H9 (cell line): ENCODE measurements around the gene TPCN2. TPM values are rescaled to one million over a fixed set of nuclear protein-coding genes. Genes with fewer than 3 reads are reported as not detected.

ENCODE experiments used
- DNase-seq: peaks from one replicate; pipeline ENCODE4 v3.0.0-alpha.2; 2017
- H2AFZ ChIP-seq: one replicate; pipeline ENCODE4 v1.6.1; 2013; ENCODE audit warnings: mild to moderate bottlenecking, low read length, control low read depth, moderate library complexity
- H2AK5ac ChIP-seq: 2 replicates; pipeline ENCODE4 v1.6.1; 2013; ENCODE audit warnings: low read length, control low read depth, mixed read lengths; ENCODE audit not compliant: insufficient read length
- H2BK120ac ChIP-seq: one replicate; pipeline ENCODE4 v1.6.1; 2013; ENCODE audit warnings: low read depth, mild to moderate bottlenecking, low read length, control low read depth, inconsistent platforms; ENCODE audit not compliant: poor library complexity, severe bottlenecking
- H2BK12ac ChIP-seq: 2 replicates; pipeline ENCODE4 v1.6.1; 2013; ENCODE audit warnings: low read length, control low read depth, mixed read lengths, low read depth; ENCODE audit not compliant: insufficient read length
- H2BK15ac ChIP-seq: 2 replicates; pipeline ENCODE4 v1.6.1; 2013; ENCODE audit warnings: low read depth, low read length, control low read depth
- H2BK20ac ChIP-seq: one replicate; pipeline ENCODE4 v1.6.1; 2013; ENCODE audit warnings: low read depth, mild to moderate bottlenecking, low read length, control low read depth, inconsistent platforms; ENCODE audit not compliant: poor library complexity, severe bottlenecking
- H2BK5ac ChIP-seq: 2 replicates; pipeline ENCODE4 v1.6.1; 2013; ENCODE audit warnings: low read length, control low read depth, mixed read lengths; ENCODE audit not compliant: insufficient read length
- H3K14ac ChIP-seq: 2 replicates; pipeline ENCODE4 v1.6.1; 2013; ENCODE audit warnings: low read length, control low read depth; ENCODE audit not compliant: insufficient read depth
- H3K18ac ChIP-seq: 2 replicates; pipeline ENCODE4 v1.6.1; 2013; ENCODE audit warnings: low read depth, mild to moderate bottlenecking, mixed read lengths, low read length, control low read depth; ENCODE audit not compliant: insufficient read length
- H3K23ac ChIP-seq: 2 replicates; pipeline ENCODE4 v1.6.1; 2013; ENCODE audit warnings: low read length, control low read depth, mixed read lengths, low read depth; ENCODE audit not compliant: insufficient read length
- H3K23me2 ChIP-seq: 2 replicates; pipeline ENCODE4 v1.6.1; 2013; ENCODE audit warnings: low read depth, mild to moderate bottlenecking, mixed read lengths, low read length, control low read depth; ENCODE audit not compliant: insufficient read length, poor library complexity, severe bottlenecking
- H3K27ac ChIP-seq: 2 replicates; pipeline ENCODE4 v1.5.1; 2013; ENCODE audit warnings: low read length, control low read depth, mixed read lengths, low read depth; ENCODE audit not compliant: insufficient read length
- H3K27me3 ChIP-seq: 2 replicates; pipeline ENCODE4 v1.6.1; 2013; ENCODE audit warnings: low read length, control low read depth, inconsistent platforms; ENCODE audit not compliant: insufficient read depth
- H3K4ac ChIP-seq: 2 replicates; pipeline ENCODE4 v1.6.1; 2013; ENCODE audit warnings: low read depth, mild to moderate bottlenecking, control low read depth, inconsistent platforms, low read length, moderate library complexity
- H3K4me1 ChIP-seq: 2 replicates; pipeline ENCODE4 v1.6.1; 2013; ENCODE audit warnings: low read length, control low read depth, inconsistent platforms; ENCODE audit not compliant: insufficient read depth
- H3K4me2 ChIP-seq: 2 replicates; pipeline ENCODE4 v1.6.1; 2013; ENCODE audit warnings: low read length, control low read depth, mixed read lengths; ENCODE audit not compliant: insufficient read length, insufficient read depth
- H3K56ac ChIP-seq: 2 replicates; pipeline ENCODE4 v1.6.1; 2013; ENCODE audit warnings: low read depth, mild to moderate bottlenecking, mixed read lengths, low read length, control low read depth; ENCODE audit not compliant: insufficient read length
- H3K79me1 ChIP-seq: 2 replicates; pipeline ENCODE4 v1.6.1; 2013; ENCODE audit warnings: low read depth, mild to moderate bottlenecking, moderate library complexity, low read length, control low read depth, inconsistent platforms; ENCODE audit not compliant: insufficient read depth, poor library complexity, severe bottlenecking
- H3K79me2 ChIP-seq: 2 replicates; pipeline ENCODE4 v1.6.1; 2013; ENCODE audit warnings: low read length, control low read depth, inconsistent platforms; ENCODE audit not compliant: insufficient read depth
- H3K9ac ChIP-seq: 2 replicates; pipeline ENCODE4 v1.6.1; 2013; ENCODE audit warnings: low read length, control low read depth, mixed read lengths; ENCODE audit not compliant: insufficient read length; ENCODE audit errors: extremely low read depth
- H3K9me3 ChIP-seq: one replicate; pipeline ENCODE4 v1.6.1; 2013; ENCODE audit warnings: low read depth, low read length, inconsistent platforms; ENCODE audit not compliant: control insufficient read depth
- H3T11ph ChIP-seq: one replicate; pipeline ENCODE4 v1.6.1; 2013; ENCODE audit warnings: mild to moderate bottlenecking, low read length, control low read depth, inconsistent platforms
- H4K20me1 ChIP-seq: one replicate; pipeline ENCODE4 v1.6.1; 2013; ENCODE audit not compliant: control insufficient read depth, insufficient read length, insufficient read depth
- H4K5ac ChIP-seq: 2 replicates; pipeline ENCODE4 v1.6.1; 2013; ENCODE audit warnings: low read depth, mild to moderate bottlenecking, mixed read lengths, low read length, control low read depth; ENCODE audit not compliant: insufficient read length
- H4K8ac ChIP-seq: replicated peaks from 2 replicates; pipeline ENCODE4 v1.6.1; 2013; ENCODE audit warnings: low read length, control low read depth, mixed read lengths, low read depth; ENCODE audit not compliant: insufficient read length
- H4K91ac ChIP-seq: 2 replicates; pipeline ENCODE4 v1.6.1; 2013; ENCODE audit warnings: low read depth, mild to moderate bottlenecking, moderate library complexity, mixed read lengths, low read length, control low read depth; ENCODE audit not compliant: insufficient read length
- H3K27ac Mint-ChIP-seq, 3 experiments: 2 replicates in 2 of 3; 3 replicates in 1 of 3; pipeline ENCODE4 v1.8.0; 2020 to 2021; ENCODE audit warnings: mixed read lengths in 3 of 3, mild to moderate bottlenecking in 1 of 3, moderate library complexity in 1 of 3
- H3K27me3 Mint-ChIP-seq: 2 replicates; pipeline ENCODE4 v1.8.0; 2021; ENCODE audit warnings: low read depth, mild to moderate bottlenecking, moderate library complexity, mixed read lengths
- H3K36me3 Mint-ChIP-seq, 3 experiments: 2 replicates in 2 of 3; 3 replicates in 1 of 3; pipeline ENCODE4 v1.8.0; 2020 to 2021; ENCODE audit warnings: low read depth in 3 of 3, mixed read lengths in 3 of 3; ENCODE audit not compliant: insufficient read depth in 1 of 3
- H3K4me1 Mint-ChIP-seq, 2 experiments: 2 replicates each; pipeline ENCODE4 v1.8.0; 2020; ENCODE audit warnings: mixed read lengths in 2 of 2
- H3K4me3 Mint-ChIP-seq, 2 experiments: 2 replicates in 1 of 2; 3 replicates in 1 of 2; pipeline ENCODE4 v1.8.0; 2020 to 2021; ENCODE audit warnings: mild to moderate bottlenecking in 2 of 2, mixed read lengths in 2 of 2, moderate library complexity in 1 of 2
- H3K9me3 Mint-ChIP-seq, 2 experiments: 2 replicates in 1 of 2; 3 replicates in 1 of 2; pipeline ENCODE4 v1.8.0; 2020; ENCODE audit warnings: mild to moderate bottlenecking in 2 of 2, mixed read lengths in 2 of 2, moderate library complexity in 1 of 2
- CTCF ChIP-seq: fragments of 200-600 bp; sonication (generic); conservative IDR thresholded peaks from 3 replicates; pipeline ENCODE4 v1.8.0; 2021; ENCODE audit warnings: antibody characterized with exemption, mild to moderate bottlenecking
- WGBS: extraction: QIAGEN DNeasy Blood & Tissue Kit; methylation state at CpG from one replicate; pipeline ENCODE4 v1.1.7; 2013; ENCODE audit warnings: missing lambda C conversion rate, low lambda C conversion rate, mixed read lengths; ENCODE audit not compliant: insufficient read length; ENCODE audit errors: extremely low coverage; 5-methylcytosine and 5-hydroxymethylcytosine counted together
- total RNA-seq: library from RNA; stranded (reverse); gene quantifications from 2 replicates; pipeline ENCODE4 v1.2.1, GENCODE V29; 2021

The TPCN2 gene
- total RNA-seq, 1 experiment from 2014 or later: 16.8 TPM

GRCh38 chr11:69085490-69086095 is 36.9 kb downstream of the TPCN2 start:
- Histone ChIP-seq H3T11ph (no peak overlapping the region), H3K4ac (no peak overlapping the region), H2BK15ac (no peak overlapping the region), H3K23me2 (no peaks in the 10 kb centered on the region), H3K23ac (no peak overlapping the region), H4K91ac (no peak overlapping the region), H3K9me3 (no peaks in the 10 kb centered on the region), H3K14ac (no peak overlapping the region; the same call in 1 of the 2 replicates), H3K18ac (no peak overlapping the region), H3K79me2 (0 out of 2 replicates have a peak, but pooled peaks cover 2% of the 10 kb centered on the region), H2AK5ac (no peak overlapping the region), H3K4me1 (no peaks in the 10 kb centered on the region), H2BK120ac (no peak overlapping the region), H3K56ac (no peak overlapping the region), H2BK12ac (no peak overlapping the region), H4K20me1 (no peaks in the 10 kb centered on the region), H3K27me3 (no peaks in the 10 kb centered on the region), H3K4me2 (no peak overlapping the region), H3K9ac (no peak overlapping the region), H4K8ac (no peak overlapping the region), H4K5ac (no peak overlapping the region), H2BK5ac (no peak overlapping the region), H3K27ac (no peak overlapping the region), H2AFZ (no peak overlapping the region), H2BK20ac (no peak overlapping the region), H3K79me1 (no peaks in the 10 kb centered on the region)
- Mint-ChIP-seq H3K4me3 (no peak overlapping the region), H3K36me3 (peaks cover 10 to 44% (median 34%) of the 10 kb centered on the region in 3 experiments), H3K9me3 (no peaks in the 10 kb centered on the region), H3K4me1 (peaks cover 5 to 11% of the 10 kb centered on the region in 2 experiments; a peak in 3 of 4 replicates), H3K27ac (no peak overlapping the region), H3K27me3 (no peaks in the 10 kb centered on the region)
- no peak for DNase-seq
- no peak for TF ChIP-seq CTCF
- WGBS: no CpG with 5 or more reads among the region's 27 CpGs
